CD1c-positive myeloid dendritic cell (primary cell): ENCODE results near the gene FEM1A.
"Not testable (repeated sequence)": the region's sequence is repeated elsewhere in the genome, so short reads cannot be mapped to it uniquely, and the experiment has no call there.

Source experiments
- DNase-seq: peaks from one replicate; pipeline ENCODE4 v3.0.0-alpha.2; 2016; ENCODE audit errors: extremely low spot score

FEM1A gene

GRCh38 chr19:4814625-4815425, 23.3 kb downstream of the FEM1A start:
- DNase-seq = no peak

GRCh38 chr19:4815426-4816201, 24.1 kb downstream of the FEM1A start:
- DNase-seq = peak; percentile 93

GRCh38 chr19:4816202-4816949, 24.8 kb downstream of the FEM1A start:
- no peak for DNase-seq

GRCh38 chr19:4816950-4817278, 25.4 kb downstream of the FEM1A start:
- DNase-seq = no peak

- DNase-seq = no peak
Observed at GRCh38 chr19:4817467-4818277, 26.1 kb downstream of the FEM1A start.

- no peak for DNase-seq
Observed at GRCh38 chr19:4821265-4821664, 29.7 kb downstream of the FEM1A start.

GRCh38 chr19:4822354-4822753, 30.8 kb downstream of the FEM1A start:
- DNase-seq = not testable (repeated sequence)

GRCh38 chr19:4823577-4823976, 32.0 kb downstream of the FEM1A start:
- DNase-seq = no peak

GRCh38 chr19:4829001-4829712, 37.6 kb downstream of the FEM1A start:
- peak; percentile 70 for DNase-seq

GRCh38 chr19:4830332-4830731, 38.8 kb downstream of the FEM1A start:
- no peak for DNase-seq

- no peak for DNase-seq
Observed at GRCh38 chr19:4830768-4831265, 39.3 kb downstream of the FEM1A start.

GRCh38 chr19:4831304-4831978, 39.9 kb downstream of the FEM1A start, which contains the start of gene TICAM1:
TSS of gene TICAM1 (minus strand) at chr19:4831712. CDS start at chr19:4818377, 13,335 bp downstream.
- peak; percentile 94 for DNase-seq

GRCh38 chr19:4831979-4832340, 40.4 kb downstream of the FEM1A start:
- DNase-seq = not testable (repeated sequence)

- DNase-seq = no peak
Observed at GRCh38 chr19:4832776-4833175, 41.2 kb downstream of the FEM1A start.

- DNase-seq = no peak
Observed at GRCh38 chr19:4839192-4839591, 47.7 kb downstream of the FEM1A start.

- DNase-seq = no peak
Observed at GRCh38 chr19:4843647-4843965, 52.1 kb downstream of the FEM1A start.

GRCh38 chr19:4844348-4845179, 53.0 kb downstream of the FEM1A start:
- no peak for DNase-seq

- DNase-seq = not testable (repeated sequence)
Observed at GRCh38 chr19:4845975-4846374, 54.4 kb downstream of the FEM1A start.

GRCh38 chr19:4847190-4847973, 55.8 kb downstream of the FEM1A start:
- DNase-seq = no peak
